ENCODE results near the gene NPIPB6.
"Not testable (repeated sequence)": the region's sequence is repeated elsewhere in the genome, so short reads cannot be mapped to it uniquely, and the experiment has no call there.

Gene NPIPB6

DNA sequence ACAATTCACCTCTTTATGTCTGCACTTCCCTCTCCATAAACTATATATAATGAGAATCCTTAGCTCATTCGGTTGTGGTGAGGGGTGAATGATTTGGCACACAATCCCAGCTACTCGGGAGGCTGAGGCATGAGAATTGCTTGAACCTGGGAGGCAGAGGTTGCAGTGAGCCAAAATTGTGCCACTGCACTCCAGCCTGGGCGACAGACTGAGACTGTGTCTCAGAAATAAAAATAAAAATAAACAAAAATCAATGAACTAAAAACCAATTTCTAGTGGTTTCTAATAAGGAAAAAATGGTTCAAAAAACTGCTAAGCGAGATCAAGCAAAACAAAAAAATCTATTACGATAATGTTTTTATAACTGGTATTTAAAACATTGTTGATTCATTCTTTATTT, at the start of gene NPIPB6:
Gene NPIPB6, minus strand, starts transcription at position 101 of the 400 bp plus-strand sequence. CDS start 686 bp downstream, outside the sequence.
- not testable (repeated sequence) for FAIRE-seq

DNA sequence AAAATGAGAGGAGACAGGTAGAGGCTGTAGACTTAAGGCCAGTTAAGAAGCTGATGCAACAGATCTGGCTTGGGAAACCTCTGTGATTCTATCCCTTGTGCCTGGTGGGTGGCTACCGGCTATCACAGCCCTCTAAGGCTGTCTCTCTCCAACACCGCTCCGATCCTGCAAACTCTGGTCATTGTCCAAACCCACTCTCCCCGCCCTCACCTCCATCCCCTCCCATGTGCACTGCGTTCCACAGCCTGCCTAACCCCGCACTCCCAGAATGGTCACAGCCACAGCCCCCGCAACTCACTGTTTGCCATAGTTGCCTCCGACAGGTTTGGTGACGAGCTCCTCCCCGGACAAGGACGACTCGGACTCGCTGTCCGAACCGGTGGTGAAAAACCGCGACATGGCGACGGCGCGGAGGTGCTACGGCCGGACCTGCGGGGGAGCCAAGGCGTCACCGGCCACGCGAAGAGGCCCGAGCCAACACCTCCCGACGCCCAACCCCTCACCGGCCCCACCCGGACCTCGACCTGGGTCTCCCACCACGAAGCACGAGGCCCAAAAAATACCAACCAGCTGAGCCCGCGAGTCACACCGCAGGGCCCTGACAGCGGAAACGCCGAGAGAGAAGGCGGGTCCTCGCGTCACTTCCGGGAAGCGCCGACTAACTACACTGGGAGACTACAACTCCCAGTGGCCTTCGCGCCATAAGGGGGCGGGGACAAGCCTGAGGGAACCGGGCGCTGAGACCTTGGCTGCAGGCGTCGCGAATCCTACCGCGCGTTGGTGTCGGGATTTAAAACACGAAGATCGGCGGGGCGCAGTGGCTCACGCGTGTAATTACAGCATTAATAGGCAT, 40.1 kb upstream of the NPIPB6 start, which contains the start of gene EIF3CL:
Gene EIF3CL, minus strand, starts transcription at position 622 of the 853 bp plus-strand sequence. Its CDS starts 223 bp downstream, at position 399.
- peak; percentile 83 for FAIRE-seq

DNA sequence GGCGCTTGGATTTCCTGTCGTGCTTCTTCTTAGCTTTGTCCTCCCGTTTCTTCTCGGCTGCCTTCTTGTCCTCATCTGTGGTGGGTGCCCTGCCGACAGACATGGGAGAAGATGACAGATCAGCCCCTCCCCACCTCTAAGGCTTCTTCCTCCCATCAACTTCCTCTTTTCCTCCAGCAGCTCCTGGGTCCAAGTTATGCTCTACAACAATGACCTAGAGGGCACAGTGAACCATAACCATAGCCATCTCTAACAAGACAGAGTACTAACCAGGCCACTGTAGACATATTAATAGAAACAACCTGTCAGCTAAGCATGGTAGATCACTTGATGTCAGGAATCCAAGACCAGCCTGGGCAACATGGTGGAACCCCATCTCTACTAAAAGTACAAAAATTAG, 28.7 kb upstream of the NPIPB6 start:
- FAIRE-seq, result not testable (repeated sequence)

DNA sequence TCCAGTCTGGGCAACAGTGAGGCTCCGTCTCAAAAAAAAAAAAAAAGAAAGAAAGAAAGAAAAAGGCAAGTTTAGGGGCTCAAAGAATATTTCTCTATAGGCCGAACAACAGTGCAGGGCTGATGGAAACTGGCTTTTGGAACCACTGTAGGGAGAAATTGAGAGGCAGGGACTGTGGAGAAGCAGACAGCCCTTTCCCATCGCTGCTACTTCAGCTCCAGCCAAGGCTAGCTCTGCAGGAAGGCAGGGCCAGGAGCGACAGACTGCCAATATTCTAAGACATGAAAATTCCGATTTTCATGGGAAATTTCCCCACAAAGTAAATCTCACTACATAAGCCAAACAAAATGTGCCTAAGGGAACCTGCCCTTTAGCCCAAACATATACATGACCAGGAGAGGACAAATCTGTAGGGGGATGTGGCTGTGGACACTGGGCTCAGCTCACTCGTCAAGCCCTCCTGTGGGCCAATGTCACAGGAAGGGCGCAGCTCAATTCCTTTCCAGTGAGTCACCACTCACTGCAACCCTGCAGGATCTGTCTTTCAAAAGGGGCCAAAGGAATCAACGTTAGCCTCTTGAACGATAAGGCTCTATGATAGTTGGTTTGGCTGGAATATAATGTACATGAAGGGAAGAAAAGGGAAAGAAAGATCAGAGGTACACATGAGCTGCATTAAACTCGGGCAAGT, 19.0 kb upstream of the NPIPB6 start:
- peak; percentile 85 for FAIRE-seq

DNA sequence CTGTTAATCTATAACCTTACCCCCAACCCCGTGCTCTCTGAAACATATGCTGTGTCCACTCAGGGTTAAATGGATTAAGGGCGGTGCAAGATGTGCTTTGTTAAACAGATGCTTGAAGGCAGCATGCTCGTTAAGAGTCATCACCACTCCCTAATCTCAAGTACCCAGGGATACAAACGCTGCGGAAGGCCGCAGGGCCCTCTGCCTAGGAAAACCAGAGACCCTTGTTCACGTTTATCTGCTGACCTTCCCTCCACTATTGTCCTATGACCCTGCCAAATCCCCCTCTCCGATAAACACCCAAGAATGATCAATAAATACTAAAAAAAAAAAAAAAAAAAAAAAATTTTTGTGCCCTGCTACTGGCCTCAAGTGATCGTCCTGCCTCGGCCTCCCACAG, 14.5 kb upstream of the NPIPB6 start:
- FAIRE-seq, result not testable (repeated sequence)

DNA sequence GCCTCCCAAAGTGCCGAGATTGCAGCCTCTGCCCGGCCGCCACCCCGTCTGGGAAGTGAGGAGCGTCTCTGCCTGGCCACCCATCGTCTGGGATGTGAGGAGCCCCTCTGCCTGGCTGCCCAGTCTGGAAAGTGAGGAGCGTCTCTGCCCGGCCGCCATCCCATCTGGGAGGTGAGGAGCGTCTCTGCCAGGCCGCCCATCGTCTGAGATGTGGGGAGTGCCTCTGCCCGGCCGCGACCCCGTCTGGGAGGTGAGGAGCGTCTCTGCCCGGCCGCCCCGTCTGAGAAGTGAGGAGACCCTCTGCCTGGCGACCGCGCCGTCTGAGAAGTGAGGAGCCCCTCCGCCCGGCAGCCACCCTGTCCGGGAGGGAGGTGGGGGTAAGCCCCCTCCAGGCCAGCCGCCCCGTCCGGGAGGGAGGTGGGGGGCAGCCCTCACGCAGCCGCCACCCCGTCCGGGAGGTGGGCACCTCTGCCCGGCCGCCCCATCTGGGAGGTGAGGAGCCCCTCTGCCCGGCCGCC, 13.9 kb upstream of the NPIPB6 start:
- FAIRE-seq, result not testable (repeated sequence)

DNA sequence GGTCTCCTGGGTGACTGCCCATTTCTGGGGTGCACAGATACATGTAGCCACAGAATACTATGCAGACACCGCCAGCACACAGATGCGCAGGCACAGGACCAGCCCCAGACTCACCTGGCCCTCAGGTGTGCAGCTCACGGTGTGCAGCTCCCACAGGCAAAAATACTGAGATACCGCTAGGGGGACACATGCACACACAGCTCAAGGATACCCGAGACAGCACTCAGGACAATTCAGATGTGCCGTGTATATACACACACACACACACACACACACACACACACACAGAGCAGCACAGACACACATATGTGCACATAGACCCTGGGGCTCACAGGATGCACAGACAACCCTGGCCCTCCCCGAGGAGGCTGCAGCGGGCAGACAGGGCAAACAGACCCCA, 11.8 kb upstream of the NPIPB6 start:
- FAIRE-seq, result not testable (repeated sequence)

DNA sequence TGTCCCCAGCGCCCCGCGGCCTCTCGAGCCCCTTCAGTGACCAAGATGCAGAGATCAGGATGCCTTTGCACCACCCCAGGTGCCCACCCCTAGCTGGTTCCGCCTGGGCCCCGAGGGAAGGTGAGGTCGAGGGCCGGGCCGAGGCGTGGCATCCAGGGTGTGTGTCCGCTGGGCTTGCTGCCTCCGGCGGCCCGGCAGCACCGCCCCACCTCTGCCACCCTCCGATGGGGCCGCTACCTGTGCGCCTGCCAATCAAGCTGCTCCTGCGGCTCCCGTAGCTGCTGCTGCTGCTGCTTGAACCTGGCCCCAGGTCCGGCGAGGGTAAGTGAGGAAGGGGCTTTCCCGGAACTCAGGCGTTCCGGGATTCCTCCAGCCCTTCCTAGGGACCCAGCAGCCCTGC, 11.0 kb upstream of the NPIPB6 start:
- FAIRE-seq, result not testable (repeated sequence)

DNA sequence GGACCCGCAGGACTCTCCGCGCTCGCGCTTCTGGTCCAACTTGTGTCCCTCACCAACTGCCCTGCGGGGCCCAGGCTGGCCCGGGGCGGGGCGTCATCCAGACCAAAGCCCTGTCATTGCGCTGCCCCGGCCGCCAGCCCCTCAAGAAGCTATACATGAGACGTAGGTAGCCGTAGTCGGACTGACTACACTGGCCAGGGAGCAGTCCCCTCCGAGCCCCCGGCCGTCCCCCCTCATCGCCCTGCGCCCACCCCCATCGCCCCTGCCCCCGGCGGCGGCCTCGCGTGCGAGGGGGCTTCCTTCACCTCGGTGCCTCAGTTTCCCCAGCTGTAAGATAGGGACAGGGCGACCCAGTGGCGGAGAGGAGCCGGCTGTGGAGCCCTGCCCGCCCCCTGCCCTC, 4.6 kb upstream of the NPIPB6 start:
- not testable (repeated sequence) for FAIRE-seq

DNA sequence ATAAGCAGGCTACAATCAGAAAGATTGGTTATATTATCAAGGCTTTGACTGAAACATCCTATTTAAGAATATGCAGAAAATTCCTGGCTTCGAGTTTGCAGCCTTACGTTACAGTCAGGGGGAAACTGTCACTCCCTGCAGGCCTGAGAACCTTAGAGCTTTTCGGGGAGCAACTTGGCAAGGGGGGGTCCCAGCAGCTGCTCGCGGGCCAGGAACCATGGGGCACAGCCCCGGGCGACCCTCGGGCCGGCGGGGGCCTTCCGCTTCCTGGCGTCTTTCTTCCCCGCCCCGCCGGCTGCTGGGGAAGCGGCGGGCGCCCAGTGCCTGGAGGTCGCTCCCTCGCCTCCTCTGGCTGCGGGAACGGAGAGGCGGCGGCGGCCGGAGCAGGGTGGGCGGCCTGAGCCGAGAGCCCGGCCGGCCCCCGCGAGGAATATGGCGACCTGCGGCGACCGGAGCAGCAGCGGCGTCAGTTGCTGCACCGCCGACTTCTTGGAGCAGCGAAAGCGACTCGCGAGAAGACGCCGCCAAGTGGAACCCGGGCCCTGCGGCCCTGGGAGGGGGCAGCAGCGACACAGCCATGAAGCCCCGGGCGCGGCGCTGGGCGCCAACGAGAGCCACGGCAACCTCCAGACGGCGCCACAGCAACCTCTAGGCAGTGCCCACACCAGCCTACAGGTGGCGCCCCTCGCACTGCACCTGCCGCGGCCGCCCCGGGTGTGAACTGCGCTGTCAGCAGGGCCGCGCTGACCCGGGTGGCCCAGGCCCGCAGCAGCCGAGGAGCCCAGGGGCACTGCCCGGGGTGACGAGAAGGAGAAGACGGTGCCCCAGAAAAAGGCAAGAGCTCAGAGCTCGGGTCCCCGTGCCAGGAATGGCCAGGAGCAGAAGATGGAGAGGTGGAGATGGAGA, 1.2 kb upstream of the NPIPB6 start:
- FAIRE-seq, result not testable (repeated sequence)

DNA sequence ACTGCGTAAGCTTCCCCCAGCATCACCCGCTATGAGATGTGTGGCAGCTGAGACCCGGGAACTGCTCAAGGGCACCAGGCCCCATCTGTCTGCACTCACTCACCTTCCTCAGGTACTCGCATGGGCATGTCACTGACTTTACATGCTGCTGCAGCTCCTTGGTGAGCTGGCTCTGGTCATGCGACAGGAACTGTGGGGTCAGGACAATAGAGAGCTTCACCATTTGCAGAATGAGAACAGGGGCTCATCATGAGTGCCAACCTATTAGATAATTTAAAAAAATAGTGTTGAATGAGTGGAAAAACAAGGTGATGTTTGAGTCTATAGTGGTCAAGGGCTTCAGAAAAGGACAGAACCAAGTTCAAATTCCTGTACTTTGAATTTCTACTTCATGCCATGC, 708 bp downstream of the NPIPB6 start:
- FAIRE-seq, result not testable (repeated sequence)

DNA sequence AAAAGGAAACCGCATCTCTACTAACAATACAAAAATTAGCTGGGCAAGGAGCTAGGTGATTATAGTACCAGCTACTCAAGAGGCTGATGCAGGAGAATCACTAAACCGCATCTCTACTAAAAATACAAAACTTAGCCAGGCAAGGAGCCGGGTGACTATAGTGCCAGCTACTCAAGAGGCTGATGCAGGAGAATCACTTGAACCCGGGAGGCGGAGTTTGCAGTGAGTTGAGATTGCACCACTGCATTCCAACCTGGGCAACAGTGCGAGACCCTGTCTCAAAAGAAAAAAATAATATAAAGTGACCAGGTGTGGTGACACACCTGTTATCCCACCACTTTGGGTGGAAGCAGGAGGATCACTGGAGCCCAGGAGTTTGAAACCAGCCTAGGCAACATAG, 25.1 kb downstream of the NPIPB6 start:
- FAIRE-seq, result not testable (repeated sequence)

DNA sequence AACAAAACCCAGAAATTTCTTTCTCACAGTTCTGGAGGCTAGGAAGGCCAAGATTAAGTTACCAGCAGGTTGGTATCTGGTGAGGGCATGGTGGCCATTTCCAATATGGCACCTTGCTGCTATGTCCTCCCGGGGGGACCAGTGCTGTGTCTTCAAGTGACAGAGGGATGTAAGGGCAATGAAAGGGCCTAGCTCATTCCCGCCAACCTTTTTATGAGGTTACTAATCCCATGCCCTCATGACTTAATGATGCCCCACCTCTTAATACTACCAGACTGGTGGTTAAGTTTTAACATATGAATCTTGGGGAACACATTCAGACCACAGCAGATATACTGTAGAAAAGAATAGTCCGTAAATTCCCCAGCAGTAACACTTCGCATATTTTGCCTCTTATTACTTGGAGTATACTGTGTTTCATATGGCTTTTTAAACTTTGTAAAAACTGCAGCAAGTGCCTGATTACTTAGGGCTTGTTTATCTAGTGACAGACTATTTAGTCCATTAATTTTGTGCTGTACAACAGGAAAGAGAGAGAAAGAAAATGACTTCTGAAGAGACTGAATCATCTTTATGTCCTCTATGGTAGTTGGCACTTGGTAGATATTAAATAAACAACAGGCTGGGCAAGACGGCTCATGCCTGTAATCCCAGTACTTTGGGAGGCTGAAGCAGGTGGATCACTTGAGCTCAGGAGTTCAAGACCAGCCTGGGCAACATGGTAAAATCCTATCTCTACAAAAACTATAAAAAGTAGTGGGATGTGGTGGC, 26.2 kb downstream of the NPIPB6 start:
- not testable (repeated sequence) for FAIRE-seq

DNA sequence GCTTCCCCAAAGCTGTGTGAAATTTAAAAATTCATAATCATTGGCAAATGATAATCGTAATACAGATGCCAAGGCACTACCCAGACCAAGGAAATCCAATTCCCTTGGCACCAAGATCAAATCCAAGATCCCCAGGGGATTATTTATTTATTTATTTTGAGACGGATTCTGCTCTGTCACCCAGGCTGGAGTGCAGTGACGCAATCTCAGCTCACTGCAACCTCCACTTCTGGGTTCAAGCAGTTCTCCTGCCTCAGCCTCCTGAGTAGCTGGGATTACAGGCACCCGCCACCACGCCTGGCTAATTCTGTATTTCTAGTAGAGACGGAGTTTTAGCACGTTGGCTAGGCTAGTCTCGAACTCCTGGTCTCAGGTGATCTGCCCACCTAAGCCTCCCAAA, 27.6 kb downstream of the NPIPB6 start:
- FAIRE-seq, result not testable (repeated sequence)

DNA sequence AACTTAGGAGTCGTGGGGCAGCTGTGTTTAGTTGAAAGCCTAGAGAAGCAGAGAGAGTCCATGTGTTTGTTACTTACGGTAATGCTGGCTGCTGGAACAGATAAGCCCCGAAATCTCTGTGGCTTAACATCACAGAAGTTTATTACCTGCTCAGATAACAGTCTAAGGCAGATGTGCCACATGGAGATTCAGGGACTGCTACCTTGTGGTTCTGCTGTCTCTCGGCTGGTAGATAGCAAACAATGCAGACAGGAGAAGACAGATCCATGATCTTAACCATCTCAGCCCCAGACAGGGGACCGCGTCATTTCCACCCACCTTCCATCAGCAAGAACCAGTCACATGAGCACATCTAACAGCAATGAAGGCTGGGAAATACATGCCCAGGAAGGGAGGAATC, 30.7 kb downstream of the NPIPB6 start:
- not testable (repeated sequence) for FAIRE-seq

DNA sequence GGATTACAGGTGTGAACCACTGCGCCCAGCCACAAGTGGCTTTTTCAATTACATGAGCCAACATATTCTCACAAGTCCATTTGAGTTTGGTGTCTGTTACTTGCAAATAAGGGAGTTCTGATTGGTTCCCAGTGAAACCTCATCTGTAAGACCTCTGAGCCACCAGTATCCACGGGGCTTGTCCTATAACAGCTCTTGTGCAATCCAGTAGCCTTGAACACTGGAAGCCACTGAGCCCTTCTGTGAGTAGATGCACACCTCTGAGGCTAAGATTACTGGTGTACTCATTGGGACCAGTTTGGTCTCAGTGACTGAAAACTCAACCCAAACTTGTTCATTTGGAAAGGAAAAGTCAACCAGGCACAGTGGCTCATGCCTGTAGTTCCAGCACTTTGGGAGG, 32.3 kb downstream of the NPIPB6 start:
- FAIRE-seq, result not testable (repeated sequence)

DNA sequence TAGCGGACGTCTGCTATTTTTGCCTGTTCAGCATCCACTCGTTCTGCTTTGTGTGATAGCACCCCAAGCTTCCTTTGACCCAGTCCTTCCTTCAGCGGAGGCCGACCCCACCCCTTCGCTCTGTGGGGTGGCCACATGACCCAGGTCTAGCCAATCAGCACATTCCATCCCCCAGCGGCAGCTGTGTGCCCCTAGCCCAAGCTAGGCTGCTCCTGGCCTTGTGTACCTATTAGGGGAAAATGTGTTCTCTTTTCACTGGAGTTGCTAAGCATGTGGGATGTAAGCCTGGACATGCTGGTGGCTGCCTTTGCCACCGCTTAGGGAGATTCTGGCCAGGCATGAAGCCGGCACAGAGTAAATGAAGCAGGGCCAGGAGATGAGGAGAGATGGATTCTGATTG, 33.1 kb downstream of the NPIPB6 start:
- FAIRE-seq, result not testable (repeated sequence)

DNA sequence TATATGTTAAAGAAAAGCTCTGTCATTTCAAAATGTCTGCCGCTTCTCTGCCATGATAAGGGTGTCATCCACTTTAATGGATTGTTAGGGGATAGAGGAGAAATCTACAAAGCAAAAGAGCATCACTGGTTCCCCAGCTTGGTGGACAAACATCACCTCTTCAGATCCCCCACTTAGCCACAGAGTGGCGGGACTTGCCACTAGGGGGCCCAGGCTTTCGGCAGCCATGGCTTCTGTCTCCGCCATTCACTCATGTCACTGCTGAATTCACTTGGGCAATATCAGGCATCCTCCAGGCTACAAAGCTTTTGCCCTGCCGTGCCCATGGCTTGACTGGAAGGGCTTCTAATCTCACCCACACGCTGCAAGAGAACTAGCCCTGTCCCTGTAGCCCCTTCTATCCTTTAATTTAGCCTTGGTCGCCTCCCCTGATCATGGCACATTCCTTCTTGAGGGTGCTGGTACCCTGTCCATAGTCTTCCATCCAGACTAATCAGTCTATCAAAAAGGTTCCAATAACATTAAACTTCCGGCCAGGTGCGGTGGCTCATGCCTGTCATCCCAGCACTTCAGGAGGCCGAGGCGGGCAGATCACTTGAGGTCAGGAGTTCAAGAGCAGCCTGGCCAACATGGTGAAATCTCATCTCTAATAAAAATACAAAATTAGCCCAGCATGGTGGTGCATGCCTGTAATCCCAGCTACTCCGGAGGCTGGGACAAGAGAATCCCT, 36.3 kb downstream of the NPIPB6 start:
- FAIRE-seq, result no peak

DNA sequence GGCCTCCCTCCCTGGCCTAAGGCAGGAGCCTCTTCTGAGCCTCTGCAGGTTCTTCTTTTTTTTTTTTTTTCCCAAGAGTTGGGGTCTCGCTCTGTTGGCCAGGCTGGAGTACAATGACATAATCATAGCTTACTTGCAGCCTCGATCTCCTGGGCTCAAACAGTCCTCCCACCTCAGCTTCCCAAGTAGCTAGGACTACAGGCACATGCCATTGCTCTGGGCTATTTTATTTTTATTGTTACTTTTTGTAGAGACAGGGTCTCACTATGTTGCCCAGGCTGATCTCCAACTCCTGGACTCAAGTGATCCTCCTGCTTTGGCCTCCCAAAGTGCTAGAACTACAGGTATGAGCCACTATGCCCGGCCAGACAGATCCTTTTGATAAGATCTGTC, 38.4 kb downstream of the NPIPB6 start:
- FAIRE-seq, result no peak

DNA sequence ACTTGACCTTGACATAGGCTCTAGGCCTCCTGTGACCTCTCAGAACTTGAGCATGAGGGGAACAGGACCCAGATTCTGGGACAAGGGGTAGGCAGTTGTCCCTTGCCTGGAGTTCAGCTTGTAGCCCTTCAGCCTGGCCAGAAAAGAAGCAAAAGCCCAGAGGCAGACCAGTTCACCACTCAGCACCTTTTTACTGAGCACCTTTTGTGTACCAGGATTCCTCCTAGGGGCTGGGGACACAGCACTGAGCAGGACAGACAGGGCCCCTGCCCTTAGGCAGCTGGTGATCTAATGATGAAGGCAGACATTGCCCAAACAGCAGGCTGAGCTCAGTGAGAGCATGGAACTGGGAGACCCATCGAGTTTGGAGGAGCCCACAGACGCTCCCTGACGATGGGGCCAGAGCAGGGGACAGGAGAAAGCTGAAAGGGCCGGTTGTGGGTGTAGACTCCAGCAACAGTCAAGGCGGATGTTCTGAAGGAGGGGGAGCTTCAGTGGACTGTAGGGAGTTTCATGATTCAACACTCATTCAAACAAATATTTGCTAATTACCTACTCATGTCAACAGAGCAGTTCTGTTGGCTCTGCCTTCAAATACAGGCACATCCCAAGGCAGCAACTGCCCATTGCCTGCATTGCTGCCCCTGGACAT, 38.9 kb downstream of the NPIPB6 start:
- FAIRE-seq, result no peak

Data from A204.1 (cell line).